HG02852 (cell line): ENCODE results near the gene USP43.
"Not testable (repeated sequence)": the region's sequence is repeated elsewhere in the genome, so short reads cannot be mapped to it uniquely, and the experiment has no call there.

Experiments used
- ATAC-seq: cut with Tn5 transposase; IDR thresholded peaks from one replicate; pipeline ENCODE4 v1.9.1; 2021; ENCODE audit warnings: mild to moderate bottlenecking, moderate library complexity; ENCODE audit not compliant: unreplicated experiment

Gene USP43

DNA sequence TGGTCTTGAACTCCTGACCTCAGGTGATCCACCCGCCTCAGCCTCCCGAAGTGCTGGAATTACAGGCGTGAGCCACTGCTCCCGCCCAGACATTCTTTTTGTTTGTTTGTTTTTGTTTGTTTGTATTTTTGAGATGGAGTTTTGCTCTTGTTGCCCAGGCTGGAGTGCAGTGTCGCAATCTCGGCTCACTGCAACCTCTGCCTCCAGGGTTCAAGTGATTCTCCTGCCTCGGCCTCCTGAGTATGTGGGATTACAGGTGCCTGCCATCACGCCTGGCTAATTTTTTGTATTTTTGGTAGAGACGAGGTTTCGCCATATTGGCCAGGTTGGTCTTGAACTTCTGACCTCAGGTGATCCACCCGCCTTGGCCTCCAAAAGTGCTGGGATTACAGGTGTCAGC lies 18.2 kb downstream of the USP43 start:
- not testable (repeated sequence) for ATAC-seq

DNA sequence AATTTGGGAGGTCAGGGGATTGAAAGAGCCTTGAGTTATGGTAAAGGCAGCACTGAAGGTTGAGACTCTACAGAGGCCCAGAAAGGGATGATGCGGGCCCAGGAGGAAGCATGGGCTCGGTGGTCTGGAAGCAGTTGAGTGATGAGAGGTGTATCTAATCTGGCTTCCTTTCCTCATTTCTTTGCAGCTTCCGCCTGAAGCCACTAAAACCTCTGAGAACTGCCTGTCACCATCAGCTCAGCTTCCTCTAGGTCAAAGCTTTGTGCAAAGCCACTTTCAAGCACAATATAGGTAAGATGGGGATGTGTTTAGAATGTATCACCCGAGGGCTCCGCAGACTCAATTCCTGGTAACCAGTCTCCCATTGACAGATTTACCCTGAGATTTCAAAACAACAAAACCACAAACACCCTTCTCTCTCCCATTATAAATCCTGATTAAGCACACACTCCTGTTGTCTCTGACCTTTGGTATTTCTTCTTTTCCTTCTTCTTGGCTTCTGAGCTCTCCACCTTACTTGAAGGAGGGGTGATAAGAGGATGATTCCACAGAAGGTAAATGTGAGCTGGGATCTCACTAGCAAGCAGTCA lies 21.2 kb downstream of the USP43 start:
- no peak for ATAC-seq

DNA sequence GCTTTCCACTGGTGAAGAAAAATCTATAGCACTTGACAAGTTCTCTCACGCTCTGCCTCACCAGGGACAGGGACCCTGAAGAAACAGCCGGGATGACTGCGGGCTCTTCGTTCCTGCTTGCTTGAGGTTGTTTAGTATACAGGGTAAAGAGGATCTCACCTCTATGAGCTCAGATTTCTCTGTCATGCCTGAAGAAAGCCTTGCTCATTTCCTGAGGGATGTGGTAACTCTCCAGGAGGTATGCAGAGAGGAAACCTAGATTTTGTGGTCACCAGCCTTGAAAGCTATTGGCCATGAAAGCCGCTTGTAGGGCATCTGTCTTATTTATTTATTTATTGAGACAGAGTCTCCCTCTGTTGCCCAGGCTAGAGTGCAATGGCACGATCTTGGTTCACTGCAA lies 23.2 kb downstream of the USP43 start:
- no peak for ATAC-seq

DNA sequence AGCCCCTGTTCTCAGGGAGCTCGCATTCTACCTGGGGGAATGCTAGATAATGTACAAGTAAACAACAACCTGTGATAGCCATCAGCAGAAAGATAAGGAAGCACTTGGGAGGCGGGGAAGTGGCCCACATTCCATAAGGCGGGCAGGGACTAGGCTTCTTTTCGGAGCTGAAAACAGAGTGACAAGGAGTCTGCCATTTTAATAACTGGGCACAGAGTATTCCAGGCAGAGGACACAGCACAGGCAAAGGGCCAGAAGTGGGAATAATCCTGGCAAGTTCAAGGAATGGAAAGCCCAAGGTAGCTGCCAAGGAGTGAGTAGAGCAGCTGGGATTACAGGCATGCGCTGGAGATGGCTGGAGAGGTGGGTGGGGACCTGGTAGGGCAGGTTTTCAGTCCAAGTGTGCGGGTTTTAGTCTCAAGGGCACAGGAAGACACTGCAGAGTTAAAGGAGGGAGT lies 24.3 kb downstream of the USP43 start:
- no peak for ATAC-seq

DNA sequence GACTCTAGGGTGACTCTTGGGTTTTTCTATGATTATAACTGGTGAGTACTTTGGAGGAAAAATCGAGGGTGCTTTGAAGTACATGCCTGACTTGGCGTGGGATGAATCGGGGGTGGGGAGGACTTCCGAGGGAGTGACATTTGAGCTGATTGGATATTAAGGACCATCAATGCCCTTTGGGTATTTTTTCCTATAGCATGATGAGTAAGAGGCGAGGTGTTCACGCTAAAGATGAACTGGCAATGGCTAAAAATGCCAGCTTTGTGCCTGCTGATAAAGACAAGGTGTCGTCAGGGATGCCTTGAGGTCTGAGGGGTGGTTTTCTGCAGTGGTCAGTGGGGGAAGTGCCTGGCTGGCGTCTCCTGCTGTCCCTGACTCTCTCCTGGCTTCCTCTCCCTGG lies 25.3 kb downstream of the USP43 start:
- no peak for ATAC-seq

DNA sequence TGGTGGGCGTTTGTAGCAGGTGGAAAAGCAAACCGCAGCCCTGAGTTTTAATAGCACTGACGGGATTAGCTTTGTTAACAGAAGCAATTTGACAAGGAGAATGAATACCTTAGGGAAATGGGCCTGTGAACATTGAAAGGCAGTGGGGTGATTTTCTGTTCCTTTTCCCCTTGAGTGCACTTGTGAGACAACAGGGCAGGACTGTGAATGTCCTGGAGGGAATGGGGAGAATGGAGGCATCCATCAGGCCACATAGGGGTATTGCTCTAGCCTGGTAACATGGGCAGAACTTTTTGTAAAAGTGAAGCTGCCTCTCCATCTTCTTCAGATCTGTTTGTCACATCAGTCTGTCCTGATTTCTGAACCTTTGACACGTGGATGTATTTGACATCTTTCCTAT lies 26.2 kb downstream of the USP43 start:
- no peak for ATAC-seq

DNA sequence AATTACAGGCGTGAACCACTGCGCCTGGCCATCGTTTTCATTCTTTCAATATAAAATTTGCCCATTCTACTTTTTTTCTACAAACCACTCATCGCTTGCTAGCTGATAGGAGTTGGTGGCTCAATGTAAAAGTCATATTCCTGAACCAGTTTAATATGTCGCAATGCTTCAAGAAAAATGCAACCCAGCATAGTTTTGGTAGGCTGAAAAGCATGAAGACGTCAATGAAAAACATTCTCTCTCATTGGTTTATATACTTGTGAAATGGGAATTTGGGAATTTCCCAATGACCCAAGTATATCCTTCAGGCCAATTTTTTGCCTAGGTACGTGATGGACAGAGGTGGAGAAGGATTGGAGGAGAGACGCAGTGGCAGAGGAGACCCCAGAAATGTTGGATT lies 26.9 kb downstream of the USP43 start:
- no peak for ATAC-seq

DNA sequence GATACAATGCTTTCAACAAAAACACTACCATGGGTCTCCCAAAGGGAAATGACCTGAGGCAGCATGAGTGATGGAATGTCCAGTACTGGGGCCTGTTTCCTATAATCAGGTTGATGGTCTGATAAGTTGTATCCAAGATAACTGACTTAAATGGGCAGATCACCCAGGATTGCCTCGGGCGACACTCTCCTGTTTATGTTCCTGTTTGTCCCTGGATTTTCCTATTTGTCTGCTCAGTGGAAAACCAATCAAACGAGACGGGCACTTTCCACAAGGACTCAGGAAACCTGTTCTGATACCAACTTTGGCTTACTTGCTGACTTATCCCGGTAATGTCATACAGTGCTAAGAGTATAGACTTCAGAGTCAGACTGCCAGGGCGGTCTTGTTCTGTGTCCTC lies 27.4 kb downstream of the USP43 start:
- ATAC-seq = no peak

DNA sequence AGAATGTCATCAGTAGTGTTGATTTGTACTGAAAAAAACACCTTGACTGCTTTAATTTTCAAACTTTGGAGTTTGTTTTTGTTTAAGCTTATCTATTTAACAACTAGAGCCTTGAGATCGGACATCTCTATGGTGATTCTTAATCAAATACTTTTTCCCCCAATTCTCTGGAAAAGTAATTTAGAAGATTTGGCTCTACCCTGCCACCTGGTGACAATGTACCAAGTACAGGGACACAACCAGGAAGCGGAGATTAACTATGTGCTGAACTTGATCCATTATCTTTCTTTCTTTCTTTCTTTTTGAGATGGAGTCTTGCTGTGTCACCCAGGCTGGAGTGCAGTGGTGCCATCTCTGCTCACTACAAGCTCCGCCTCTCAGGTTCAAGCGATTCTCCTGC lies 30.8 kb downstream of the USP43 start:
- no peak for ATAC-seq

DNA sequence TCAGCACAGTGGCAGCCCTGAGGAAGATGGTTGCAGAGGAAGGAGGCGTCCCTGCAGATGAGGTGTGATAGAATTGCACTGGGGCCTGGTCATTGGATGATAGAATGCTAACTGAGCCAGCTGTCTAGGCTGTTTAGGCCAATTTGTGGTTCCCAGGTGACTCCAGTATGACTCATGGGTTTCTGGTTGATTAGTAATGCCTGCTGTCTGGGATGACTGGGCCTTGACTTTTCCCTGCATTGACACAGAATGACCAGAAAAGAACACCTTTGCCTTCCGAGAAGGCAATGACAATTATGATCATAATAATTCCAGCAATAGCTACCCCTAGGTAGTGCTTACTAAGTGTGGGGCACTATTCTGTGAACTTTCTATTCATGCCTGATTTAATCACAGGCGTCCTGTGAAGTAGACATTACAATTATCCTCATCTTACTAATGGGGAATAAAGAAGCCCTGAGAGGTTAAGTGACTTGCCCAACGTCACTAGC lies 31.5 kb downstream of the USP43 start:
- ATAC-seq = no peak

DNA sequence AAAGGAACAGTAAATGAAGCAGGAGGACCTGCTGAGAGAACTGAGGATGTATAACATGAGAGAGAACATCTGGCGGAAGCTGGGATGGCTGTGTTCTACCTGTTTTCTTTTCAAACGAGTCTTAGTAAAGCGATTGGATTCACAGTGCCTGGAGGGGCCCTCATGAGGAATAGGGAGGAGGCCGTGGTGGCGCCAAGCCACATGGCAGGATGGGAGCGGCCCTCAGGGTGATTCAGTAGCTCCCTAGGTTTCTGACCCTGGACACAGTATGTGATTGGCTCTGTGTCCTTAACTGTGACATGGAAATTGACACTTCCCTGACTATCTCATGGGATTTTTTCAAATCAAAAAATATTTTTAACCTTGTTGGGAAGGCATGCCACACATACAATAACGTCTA lies 32.1 kb downstream of the USP43 start:
- ATAC-seq = no peak

DNA sequence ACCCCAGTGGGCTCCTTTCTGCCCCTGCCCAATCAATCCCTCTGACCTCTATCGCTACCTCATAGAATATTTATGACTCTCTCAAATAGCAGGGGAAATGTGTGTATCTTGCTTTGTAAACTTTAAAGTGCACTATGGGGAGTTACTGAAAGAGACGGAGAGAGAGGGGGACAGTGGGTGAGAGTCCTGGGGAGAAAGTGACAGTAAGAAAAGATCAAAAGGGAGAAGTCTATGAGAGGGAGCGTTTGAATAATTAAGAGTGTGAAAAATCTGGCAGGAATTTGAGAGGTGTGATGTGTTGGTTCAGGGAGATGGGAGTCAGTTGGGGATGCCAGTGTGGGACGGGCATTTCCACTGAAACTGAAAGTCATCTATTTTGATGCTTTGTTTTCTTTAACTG lies 32.6 kb downstream of the USP43 start:
- no peak for ATAC-seq

DNA sequence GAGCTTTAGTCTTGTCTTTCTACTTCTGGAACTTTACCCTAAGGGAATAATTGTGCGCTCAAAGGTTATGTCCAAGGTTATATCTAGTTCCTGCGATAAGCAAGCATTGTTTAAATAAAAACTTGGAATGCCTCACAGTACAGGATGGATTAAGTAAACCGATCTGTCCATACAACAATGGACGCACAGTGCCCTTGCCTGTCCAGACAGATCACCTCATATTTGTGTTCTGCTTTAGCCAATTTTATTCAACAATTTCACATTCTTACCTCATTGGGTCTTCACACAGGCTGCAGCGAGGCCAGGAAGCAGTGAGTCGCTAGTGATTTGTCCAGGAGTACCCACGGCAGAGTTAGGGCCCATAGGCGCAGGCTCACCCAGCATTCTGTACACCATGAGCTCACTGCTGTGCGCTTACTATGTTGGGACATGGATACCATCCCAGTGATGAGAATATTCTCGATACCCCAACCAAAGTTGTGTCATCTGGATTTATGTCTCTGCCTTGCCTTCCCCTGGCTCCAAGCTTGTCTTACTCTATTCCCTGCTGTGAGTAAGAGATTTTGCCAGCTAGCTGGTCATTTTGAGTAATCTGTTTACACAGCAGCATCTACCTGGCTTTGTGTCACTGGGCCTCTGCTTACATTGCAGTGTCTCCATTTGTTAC lies 39.8 kb downstream of the USP43 start:
- ATAC-seq = no peak

DNA sequence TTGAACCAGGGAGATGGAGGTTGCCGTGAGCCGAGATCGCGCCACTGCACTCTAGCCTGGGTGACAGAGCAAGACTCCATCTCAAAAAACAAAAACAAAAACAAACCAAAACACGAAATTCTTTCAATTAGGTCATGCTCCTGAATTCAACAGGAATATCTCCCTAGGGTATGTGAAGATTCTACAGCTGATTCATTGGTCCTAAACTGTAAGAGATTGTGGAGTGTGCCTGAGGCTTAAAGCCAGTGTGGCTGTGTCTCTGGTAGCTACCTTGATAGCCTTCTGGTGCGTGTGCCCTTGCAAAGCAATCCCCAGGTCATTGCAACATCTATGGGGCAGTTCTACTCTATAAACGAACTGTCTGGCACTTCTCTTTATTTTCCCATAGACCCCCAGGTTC lies 48.4 kb downstream of the USP43 start:
- ATAC-seq = no peak

DNA sequence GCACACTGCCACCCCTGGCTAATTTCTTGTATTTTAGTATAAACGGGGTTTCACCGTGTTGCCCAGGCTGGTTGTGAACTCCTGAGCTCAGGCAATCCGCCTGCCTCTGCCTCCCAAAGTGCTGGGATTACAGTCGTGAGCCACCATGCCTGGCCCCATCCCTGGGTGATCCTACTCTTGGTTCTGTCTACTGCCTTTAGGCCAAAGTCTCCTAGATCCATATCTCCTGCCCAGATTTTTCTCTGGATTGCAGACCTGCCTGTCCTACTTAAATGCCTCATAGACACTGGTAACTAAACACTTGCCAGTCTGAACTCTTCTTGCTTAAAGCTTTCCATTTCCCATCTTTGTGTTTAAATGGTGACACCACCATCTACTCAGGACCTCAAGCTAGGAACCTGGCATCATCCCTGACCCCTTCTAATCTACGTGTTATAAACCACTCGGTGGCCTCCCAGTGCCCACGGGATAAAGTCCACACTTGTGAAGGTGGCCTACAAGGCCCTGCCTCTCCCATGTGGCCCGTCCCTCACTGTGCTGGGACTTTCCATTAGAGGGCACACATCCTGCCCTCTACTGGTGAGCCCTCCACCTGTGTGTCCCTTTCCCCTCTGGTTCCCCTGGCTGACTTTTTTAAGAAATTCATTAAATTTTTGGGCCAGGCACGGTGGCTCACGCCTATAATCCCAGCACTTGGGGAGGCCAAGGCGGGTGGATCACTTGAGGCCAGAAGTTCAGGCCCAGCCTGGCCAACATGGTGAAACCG lies 51.1 kb downstream of the USP43 start:
- no peak for ATAC-seq

DNA sequence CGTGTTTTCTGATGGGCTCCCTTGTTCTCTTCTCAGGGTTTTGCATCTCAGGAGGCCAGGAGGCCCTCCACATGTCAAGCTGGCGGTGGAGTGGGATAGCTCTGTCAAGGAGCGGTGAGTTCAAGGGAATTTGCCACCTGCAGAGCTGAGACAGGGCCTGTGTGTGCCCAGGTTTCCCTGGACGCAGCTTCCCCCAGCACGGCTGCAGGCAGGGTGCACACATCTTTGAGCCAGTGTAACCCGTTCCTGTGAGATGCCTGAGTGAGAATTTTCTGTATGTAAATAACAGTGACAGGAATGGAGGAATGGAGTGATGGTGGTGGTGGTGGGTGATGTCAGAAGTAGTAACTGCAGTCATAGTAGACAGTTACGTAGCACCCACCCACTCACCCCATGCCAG lies 54.8 kb downstream of the USP43 start:
- ATAC-seq = no peak

DNA sequence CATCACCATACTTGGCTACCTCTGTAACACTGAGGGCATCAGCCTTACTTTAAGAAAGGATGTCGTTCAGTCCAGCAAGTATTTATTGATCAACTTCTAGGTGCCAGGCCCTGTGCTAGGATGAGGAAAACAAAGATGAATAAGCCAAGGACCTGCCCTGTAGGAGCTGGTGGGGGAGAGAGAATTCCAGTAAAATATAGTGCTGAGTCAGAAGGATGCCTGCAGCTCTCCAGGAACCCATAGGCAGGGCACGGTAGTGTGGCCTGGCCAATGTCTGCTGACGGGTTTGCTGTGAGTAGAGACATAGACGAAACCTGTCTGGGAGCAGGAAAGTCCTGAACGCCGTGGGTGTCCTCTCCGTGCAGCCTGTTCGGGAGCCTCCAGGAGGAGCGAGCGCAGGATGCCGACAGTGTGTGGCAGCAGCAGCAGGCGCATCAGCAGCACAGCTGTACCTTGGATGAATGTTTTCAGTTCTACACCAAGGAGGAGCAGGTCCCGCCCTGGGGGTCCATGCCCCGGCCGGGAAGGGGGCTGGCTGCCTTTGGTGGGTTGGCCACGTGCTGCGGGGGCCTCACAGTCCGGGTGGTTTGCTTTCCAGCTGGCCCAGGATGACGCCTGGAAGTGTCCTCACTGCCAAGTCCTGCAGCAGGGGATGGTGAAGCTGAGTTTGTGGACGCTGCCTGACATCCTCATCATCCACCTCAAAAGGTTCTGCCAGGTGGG lies 55.6 kb downstream of the USP43 start:
- ATAC-seq = no peak

DNA sequence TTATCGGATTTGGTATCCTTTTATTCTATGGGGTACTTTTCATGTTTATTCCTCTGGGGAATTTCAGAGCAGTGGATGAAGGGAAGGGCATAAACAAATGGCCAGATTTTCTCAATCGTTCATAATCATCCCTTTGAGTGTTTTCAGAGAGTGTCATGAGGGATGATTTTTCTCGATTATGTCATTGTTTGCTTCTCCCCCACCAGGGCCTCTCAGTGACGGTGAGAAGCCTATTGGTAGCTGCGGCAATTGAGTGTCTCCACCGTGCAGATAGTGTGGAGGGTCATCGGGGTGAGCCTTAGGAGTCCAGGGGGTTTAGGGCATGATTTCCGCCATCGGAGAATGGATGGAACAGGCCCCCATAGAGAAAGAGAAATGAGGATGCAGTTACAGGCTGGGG lies 57.2 kb downstream of the USP43 start:
- no peak for ATAC-seq

DNA sequence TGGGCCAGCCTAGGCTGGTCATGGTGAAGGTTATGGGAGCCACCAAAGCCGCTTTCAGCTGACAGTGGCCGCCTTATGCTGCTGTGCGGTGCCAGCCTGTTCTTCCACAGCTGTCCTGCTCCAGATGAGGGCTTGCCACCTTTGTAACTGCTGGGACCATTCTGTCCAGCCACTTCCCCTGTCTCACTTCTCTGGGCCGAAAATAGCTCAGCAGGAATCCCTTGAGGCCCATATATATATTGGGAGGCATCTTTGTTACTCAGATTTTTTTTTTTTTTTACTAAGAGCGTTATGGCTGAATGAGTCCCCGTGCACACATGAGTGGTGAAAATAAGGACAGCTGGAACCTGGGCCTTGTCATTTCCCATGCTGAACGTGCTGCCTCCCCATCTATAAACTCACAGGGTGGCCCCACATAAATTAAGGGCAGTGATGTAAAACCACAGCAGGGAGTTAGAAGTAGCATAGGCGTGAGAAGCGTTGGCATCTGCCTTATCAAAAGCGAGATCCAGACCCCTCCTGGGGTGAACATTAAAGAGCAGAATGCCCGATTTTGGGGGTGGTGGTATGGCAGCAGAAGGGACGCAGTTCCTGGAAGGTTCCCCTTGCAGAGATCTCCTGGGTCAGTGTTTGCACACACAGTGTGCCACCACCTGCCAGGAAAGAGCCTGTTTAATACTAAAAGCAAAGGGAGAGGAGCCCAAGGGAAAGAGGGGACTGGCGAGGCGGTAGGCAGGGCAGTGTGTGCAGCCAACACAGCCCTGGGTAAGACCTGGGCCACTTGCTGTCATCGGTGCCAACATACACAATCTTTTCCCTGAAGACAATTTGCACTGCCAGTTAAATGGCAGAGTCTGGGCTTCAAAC lies 57.8 kb downstream of the USP43 start:
- no peak for ATAC-seq

DNA sequence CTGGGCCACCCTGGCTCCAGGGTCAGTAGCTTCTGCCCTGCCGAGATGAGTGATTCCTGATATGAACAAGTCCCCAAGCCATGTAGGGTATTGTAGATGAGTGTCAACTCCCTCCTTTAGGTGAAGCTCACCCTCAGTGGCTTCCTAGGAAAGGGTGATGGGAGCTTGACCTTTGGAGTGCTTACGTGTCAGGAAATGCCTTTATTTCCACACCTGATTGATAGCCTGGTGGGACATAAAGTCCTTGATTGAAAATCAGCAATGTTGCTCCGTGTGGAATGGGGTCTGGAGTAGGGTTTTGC lies 58.4 kb downstream of the USP43 start:
- no peak for ATAC-seq

DNA sequence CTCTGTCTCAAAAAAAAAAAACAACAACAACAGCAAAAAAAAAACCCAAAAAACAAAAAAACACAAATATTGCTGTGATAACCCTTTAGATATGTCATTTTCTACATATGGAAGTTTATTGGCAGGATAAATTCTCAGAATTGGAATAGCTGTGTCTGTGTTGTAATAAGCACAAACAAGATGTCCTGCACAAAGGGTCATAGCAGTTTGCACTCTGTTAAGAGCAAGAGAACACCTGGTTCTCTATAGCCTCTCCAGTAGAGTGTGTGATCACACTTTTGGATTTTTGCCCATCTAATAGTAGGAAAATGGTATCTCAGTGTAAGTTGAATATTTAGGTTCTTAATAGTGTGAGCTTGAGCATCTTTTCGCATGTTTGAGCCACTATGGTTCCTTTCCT lies 60.4 kb downstream of the USP43 start:
- ATAC-seq = no peak
